Measurements from ENCODE around the gene KRT78.

GRCh38 chr12:52821071-52821730 lies 27.6 kb downstream of the KRT78 start:
- TF ChIP-seq CTCF (IDR thresholded peaks at IDR 0.05): no peak
- no peak for TF ChIP-seq POLR2A (IDR thresholded peaks at IDR 0.05)
- no peak for TF ChIP-seq EP300 (IDR thresholded peaks at IDR 0.05)
